ENCODE measurements around the gene JUND.

The JUND gene

DNA sequence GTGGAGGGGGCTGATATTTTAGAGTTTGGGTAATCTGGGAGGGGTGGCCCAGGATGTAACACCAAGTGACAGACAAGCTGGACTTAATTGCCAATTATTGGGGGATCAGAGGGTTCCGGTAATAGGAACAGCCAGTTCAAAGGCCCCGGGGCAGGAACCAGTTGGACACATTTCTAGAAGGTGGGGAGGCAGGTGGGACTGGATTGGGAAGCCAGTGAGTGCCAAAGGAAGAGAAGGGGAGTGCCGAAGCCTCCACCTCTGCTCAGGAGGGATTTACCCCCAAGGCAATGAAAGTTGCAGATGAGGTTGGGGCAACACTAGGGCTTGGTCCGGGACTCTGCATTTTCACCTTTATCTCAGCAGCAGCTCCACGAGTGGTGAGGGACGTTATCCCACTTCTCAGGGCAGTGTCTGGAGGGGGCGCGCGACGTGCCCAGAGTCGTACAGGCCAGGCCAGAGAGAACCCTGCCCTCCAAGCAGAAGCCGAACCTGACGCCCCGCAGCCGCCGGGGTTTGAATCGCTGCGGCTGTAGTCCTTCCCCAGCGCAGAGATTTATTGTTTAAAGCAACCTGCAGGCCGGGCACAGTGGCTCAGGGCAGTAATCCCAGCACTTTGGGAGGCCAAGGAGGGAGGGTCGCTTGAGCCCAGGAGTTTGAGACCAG is 5.7 kb upstream of the JUND start:
- H3K36me3 ChIP-seq (ENCODE audit: control insufficient read depth in 1 of 2, insufficient read depth in 2 of 2, low read length in 2 of 2) = peaks cover 0 to 3% of the 10 kb centered on the region in 2 donors
- no peaks in the 10 kb centered on the region for H3K27me3 ChIP-seq (ENCODE audit: low read depth, low read length)
- no peaks in the 10 kb centered on the region for H3K9me3 ChIP-seq (ENCODE audit: control insufficient read depth in 1 of 2, low read length in 2 of 2)
- no peak overlapping the region for H3K27ac ChIP-seq (ENCODE audit: low read length)
- no peak overlapping the region for H3K4me3 ChIP-seq (ENCODE audit: low read depth in 1 of 2, low read length in 2 of 2)
- peaks cover 7 to 18% of the 10 kb centered on the region in 2 donors for H3K4me1 ChIP-seq (ENCODE audit: control insufficient read depth in 1 of 2, insufficient read depth in 2 of 2, low read length in 2 of 2)

DNA sequence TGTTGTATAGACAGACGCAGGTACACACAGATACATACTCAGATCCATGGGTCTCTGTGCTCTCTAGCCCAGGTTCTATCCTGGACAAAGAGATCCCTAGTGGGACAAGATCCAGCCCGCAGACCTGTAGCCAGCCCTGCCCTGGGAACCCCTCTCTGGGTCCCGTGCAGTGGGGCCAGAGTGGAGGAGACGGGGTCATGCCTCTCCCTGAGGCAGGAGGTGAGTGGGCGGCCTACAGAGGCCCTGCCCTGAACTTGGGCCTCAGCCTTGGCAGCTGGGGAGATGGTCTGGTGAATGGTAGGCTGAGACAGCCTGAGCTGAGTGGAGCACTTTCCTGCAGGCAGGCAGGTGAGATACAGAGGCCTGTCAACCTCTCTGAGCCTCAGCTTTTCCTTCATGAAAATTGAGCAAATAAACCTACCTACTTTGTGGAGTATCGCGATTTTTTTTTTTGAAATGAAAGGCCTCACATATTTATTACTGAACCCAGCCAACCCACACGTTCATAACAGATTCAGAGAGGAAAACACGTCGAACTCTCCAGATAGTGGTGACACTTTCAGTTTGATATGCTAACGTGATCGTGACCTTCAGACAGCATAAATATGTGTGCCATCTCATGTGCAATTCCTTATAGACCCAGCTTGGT is 3.4 kb upstream of the JUND start:
- Histone ChIP-seq H3K4me3 (ENCODE audit: low read depth in 1 of 2, low read length in 2 of 2) (no peak overlapping the region), H3K36me3 (ENCODE audit: control insufficient read depth in 1 of 2, insufficient read depth in 2 of 2, low read length in 2 of 2) (peaks cover 0 to 5% of the 10 kb centered on the region in 2 donors), H3K9me3 (ENCODE audit: control insufficient read depth in 1 of 2, low read length in 2 of 2) (no peaks in the 10 kb centered on the region), H3K27me3 (ENCODE audit: low read depth, low read length) (no peaks in the 10 kb centered on the region), H3K4me1 (ENCODE audit: control insufficient read depth in 1 of 2, insufficient read depth in 2 of 2, low read length in 2 of 2) (peaks cover 7 to 12% of the 10 kb centered on the region in 2 donors), H3K27ac (ENCODE audit: low read length) (peak overlapping the region; percentile 49)

DNA sequence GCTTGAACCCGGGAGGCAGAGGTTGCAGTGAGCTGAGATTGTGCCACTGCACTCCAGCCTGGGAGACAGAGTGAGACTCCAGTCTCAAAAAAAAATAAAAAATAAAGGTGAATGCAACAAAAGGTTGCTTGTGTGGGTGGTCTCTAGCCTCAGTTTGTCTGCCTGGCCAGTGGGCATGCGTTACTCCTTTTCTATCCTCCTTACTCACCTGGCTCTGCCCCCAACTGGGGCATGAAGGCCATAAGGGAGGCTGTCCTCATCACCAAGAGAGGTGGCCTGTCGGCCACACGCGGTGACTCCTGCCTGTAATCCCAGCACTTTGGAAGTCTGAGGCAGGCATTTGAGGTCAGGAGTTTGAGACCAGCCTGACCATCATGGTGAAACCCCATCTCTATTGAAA is 1.9 kb upstream of the JUND start:
- H3K9me3 ChIP-seq (ENCODE audit: control insufficient read depth in 1 of 2, low read length in 2 of 2) = no peaks in the 10 kb centered on the region
- H3K36me3 ChIP-seq (ENCODE audit: control insufficient read depth in 1 of 2, insufficient read depth in 2 of 2, low read length in 2 of 2) = peaks cover 7 to 16% of the 10 kb centered on the region in 2 donors
- peaks cover 14 to 22% of the 10 kb centered on the region in 2 donors for H3K4me1 ChIP-seq (ENCODE audit: control insufficient read depth in 1 of 2, insufficient read depth in 2 of 2, low read length in 2 of 2)
- H3K27me3 ChIP-seq (ENCODE audit: low read depth, low read length) = no peaks in the 10 kb centered on the region
- H3K27ac ChIP-seq (ENCODE audit: low read length) = no peak overlapping the region
- no peak overlapping the region for H3K4me3 ChIP-seq (ENCODE audit: low read depth in 1 of 2, low read length in 2 of 2)

DNA sequence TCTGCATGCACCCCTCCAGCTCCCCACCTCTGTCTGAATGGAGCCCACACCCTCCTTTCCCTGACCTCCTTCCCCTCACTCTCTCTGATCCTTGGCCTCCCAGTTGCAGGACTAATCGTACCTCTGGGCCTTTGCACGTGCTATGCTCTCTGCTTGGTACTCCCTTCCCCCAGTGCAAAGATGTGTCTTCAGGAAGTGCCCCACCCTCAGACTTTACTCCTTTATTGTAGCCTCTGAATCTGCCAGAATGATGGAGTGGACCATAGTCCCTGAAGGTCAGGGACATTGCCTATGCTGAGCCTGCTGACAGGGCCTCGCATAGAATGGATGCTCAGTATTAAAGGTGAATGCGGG is 1.3 kb upstream of the JUND start:
- H3K36me3 ChIP-seq (ENCODE audit: control insufficient read depth in 1 of 2, insufficient read depth in 2 of 2, low read length in 2 of 2) = peaks cover 11 to 16% of the 10 kb centered on the region in 2 donors
- no peaks in the 10 kb centered on the region for H3K9me3 ChIP-seq (ENCODE audit: control insufficient read depth in 1 of 2, low read length in 2 of 2)
- H3K27me3 ChIP-seq (ENCODE audit: low read depth, low read length) = no peaks in the 10 kb centered on the region
- H3K4me1 ChIP-seq (ENCODE audit: control insufficient read depth in 1 of 2, insufficient read depth in 2 of 2, low read length in 2 of 2) = peaks cover 18 to 28% of the 10 kb centered on the region in 2 donors
- peak overlapping the region; percentile 51 to 56 for H3K4me3 ChIP-seq (ENCODE audit: low read depth in 1 of 2, low read length in 2 of 2)
- H3K27ac ChIP-seq (ENCODE audit: low read length) = peak overlapping the region; percentile 99

DNA sequence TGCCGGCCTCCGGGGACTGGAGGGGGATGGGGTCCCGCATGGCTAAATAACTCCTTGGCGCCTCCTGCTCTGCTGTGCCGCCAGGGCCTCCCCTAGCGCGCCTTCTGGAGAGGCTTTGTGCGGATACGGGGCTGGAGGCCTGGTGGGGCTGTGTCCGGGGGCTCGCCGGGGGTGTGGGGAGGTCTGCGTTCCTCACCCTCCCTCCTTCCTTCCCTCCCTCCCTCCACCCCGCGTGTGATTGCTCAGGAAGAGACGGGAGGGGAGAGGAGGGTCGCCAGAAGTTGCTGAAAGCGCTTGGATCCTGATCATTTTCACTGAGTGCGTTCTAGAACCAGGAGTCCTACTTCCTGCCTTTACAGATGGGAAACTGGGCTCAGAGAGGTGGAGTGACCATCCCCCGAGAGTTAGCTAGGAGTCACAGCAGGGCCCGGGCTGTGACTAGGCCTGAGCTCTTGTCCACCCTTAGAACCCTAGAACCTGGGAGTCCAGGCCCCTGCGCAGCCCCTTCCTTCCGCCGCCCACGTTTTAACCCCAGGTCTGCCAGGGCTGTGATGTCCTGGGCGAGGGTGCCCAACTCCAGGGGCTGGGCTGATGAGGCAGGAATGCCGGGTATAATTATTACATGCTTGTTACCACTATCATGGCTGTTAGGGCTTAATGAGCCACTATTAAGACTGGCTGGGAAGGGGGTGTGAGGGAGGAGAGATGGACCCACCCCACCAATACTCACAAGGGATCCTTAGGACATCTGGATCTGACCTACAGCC is 782 bp upstream of the JUND start:
- Histone ChIP-seq H3K9me3 (ENCODE audit: control insufficient read depth in 1 of 2, low read length in 2 of 2) (no peaks in the 10 kb centered on the region), H3K36me3 (ENCODE audit: control insufficient read depth in 1 of 2, insufficient read depth in 2 of 2, low read length in 2 of 2) (peaks cover 11 to 16% of the 10 kb centered on the region in 2 donors), H3K27ac (ENCODE audit: low read length) (peak overlapping the region; percentile 99), H3K4me1 (ENCODE audit: control insufficient read depth in 1 of 2, insufficient read depth in 2 of 2, low read length in 2 of 2) (peaks cover 18 to 33% of the 10 kb centered on the region in 2 donors), H3K4me3 (ENCODE audit: low read depth in 1 of 2, low read length in 2 of 2) (peak overlapping the region; percentile 51 to 56), H3K27me3 (ENCODE audit: low read depth, low read length) (no peaks in the 10 kb centered on the region)

DNA sequence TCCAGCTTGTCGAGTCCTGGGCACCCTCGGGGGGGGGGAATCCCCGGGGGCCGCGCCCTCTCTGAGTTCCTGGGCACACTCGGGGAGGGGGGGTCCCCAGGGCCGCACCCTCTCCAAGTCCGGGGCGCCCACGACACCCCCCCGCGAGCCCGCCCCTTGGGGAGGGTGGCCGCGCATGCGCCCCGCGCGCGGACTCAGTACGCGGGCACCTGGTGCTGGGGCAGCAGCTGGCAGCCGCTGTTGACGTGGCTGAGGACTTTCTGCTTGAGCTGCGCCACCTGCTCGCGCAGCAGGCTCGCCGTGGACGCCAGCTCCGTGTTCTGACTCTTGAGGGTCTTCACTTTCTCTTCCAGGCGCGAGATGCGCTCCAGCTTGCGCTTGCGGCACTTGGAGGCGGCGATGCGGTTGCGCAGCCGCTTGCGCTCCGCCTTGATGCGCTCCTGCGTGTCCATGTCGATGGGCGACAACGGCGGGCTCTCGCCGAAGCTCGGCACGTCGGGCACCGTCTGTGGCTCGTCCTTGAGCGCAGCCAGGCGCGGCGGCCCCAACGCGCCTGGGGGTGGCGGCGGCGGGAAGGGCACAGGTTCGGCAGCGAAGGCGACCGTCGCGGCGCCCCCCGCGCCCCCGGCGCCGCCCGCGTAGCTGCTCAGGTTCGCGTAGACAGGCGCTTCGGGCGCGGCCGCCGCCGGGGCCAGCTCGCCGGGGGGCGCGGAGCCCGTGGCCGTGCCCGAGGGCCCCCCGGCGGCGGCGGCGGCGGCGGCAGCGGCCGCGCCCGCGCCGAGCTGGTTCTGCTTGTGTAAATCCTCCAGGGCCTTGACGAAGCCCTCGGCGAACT is 958 bp downstream of the JUND start:
- Histone ChIP-seq H3K36me3 (ENCODE audit: control insufficient read depth in 1 of 2, insufficient read depth in 2 of 2, low read length in 2 of 2) (peaks cover 12 to 16% of the 10 kb centered on the region in 2 donors), H3K27me3 (ENCODE audit: low read depth, low read length) (no peaks in the 10 kb centered on the region), H3K4me1 (ENCODE audit: control insufficient read depth in 1 of 2, insufficient read depth in 2 of 2, low read length in 2 of 2) (peaks cover 22 to 48% of the 10 kb centered on the region in 2 donors), H3K4me3 (ENCODE audit: low read depth in 1 of 2, low read length in 2 of 2) (peak overlapping the region; percentile 84 to 98), H3K9me3 (ENCODE audit: control insufficient read depth in 1 of 2, low read length in 2 of 2) (no peaks in the 10 kb centered on the region), H3K27ac (ENCODE audit: low read length) (peak overlapping the region; percentile 99)

DNA sequence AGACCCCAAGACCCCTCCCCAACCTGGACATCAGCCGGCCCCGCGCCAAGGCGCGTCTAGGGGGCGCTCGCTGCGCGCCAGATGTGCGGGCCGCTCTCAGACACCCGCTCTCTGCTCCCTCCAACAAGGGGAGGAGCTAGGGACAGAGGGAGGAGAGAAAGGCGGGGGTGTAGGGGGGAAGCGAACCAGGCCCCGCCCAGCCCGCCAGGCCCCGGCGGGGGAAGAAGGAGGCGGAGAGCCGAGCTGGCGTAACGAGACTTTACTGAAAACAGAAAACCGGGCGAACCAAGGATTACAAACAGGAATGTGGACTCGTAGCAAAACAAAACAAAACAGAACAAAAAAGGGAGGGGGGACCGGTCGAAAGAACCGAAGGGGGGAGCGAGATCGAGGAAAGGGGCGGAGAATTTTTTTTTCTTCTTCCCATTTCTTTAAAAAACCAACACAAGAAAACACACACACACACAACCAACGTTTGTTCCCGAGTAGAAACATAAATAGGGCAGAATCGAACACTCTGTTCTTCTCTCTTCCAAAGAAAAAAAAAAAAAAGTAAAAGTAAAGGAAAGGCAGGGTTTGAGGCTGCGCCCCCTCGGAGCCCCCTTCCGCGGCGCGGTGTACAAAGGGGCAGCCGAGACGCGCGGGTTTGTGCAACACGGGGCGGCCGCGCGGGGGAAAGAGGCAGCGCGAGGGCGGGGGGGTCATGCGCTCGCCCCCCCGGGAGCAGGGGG is 1.7 kb downstream of the JUND start:
- H3K9me3 ChIP-seq (ENCODE audit: control insufficient read depth in 1 of 2, low read length in 2 of 2) = no peaks in the 10 kb centered on the region
- H3K27me3 ChIP-seq (ENCODE audit: low read depth, low read length) = no peaks in the 10 kb centered on the region
- H3K4me1 ChIP-seq (ENCODE audit: control insufficient read depth in 1 of 2, insufficient read depth in 2 of 2, low read length in 2 of 2) = peaks cover 26 to 55% of the 10 kb centered on the region in 2 donors
- peak overlapping the region; percentile 99 for H3K27ac ChIP-seq (ENCODE audit: low read length)
- peaks cover 14 to 16% of the 10 kb centered on the region in 2 donors for H3K36me3 ChIP-seq (ENCODE audit: control insufficient read depth in 1 of 2, insufficient read depth in 2 of 2, low read length in 2 of 2)
- peak overlapping the region; percentile 84 to 98 for H3K4me3 ChIP-seq (ENCODE audit: low read depth in 1 of 2, low read length in 2 of 2)

DNA sequence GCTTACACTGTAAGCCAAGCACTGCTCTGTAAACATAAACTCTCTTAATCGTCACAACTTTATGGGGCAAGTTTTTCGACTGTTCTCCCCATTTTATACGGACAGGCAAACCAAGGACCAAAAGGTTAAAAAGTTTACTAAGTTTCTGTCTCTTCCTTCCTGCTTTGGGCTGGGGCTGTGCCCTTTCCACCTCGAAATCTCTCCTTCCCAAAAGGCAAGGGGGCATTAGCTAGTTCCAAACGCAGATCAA is 2.2 kb downstream of the JUND start:
- Histone ChIP-seq H3K27me3 (ENCODE audit: low read depth, low read length) (no peaks in the 10 kb centered on the region), H3K4me3 (ENCODE audit: low read depth in 1 of 2, low read length in 2 of 2) (peak overlapping the region; percentile 84 to 98), H3K36me3 (ENCODE audit: control insufficient read depth in 1 of 2, insufficient read depth in 2 of 2, low read length in 2 of 2) (peaks cover 14 to 16% of the 10 kb centered on the region in 2 donors), H3K4me1 (ENCODE audit: control insufficient read depth in 1 of 2, insufficient read depth in 2 of 2, low read length in 2 of 2) (peaks cover 29 to 60% of the 10 kb centered on the region in 2 donors), H3K27ac (ENCODE audit: low read length) (peak overlapping the region; percentile 99), H3K9me3 (ENCODE audit: control insufficient read depth in 1 of 2, low read length in 2 of 2) (no peaks in the 10 kb centered on the region)

DNA sequence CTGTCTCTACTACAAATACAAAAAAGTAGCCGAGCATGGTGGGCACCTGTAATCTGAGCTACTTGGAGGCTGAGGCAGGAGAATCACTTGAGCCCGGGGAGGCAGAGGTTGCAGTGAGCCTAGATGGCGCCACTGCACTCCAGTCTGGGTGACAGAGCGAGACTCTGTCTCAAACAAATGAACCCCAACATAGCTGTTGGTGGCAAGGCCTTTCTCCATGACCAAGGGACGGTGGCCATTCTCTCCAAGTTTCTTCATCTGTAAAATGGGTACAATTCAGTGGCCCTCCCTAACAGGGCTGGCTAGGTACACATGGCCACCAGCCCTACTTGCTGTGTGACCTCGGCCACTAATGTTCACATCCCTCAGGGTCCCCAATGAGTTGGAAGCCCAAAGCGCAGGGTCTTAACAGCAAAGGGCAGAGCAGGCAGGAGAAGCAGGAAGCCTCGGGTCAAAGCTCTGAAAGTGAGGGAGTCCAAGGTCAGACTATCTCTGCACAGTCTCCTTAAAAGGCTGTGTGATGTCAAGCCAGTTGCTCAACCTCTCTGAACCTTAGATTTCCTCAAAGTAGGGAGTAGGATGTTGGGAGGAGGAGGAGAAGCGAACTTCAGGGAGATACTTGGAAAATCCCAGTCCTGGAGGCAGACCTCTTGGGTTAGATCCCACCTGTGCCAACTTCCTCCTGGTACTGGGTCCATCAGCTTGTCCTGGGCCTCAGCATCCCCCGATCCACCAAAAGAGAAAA is 2.7 kb downstream of the JUND start:
- Histone ChIP-seq H3K36me3 (ENCODE audit: control insufficient read depth in 1 of 2, insufficient read depth in 2 of 2, low read length in 2 of 2) (peaks cover 14 to 16% of the 10 kb centered on the region in 2 donors), H3K27ac (ENCODE audit: low read length) (peak overlapping the region; percentile 99), H3K4me3 (ENCODE audit: low read depth in 1 of 2, low read length in 2 of 2) (peak overlapping the region; percentile 84 to 98), H3K9me3 (ENCODE audit: control insufficient read depth in 1 of 2, low read length in 2 of 2) (no peaks in the 10 kb centered on the region), H3K4me1 (ENCODE audit: control insufficient read depth in 1 of 2, insufficient read depth in 2 of 2, low read length in 2 of 2) (peaks cover 29 to 61% of the 10 kb centered on the region in 2 donors), H3K27me3 (ENCODE audit: low read depth, low read length) (no peaks in the 10 kb centered on the region)

DNA sequence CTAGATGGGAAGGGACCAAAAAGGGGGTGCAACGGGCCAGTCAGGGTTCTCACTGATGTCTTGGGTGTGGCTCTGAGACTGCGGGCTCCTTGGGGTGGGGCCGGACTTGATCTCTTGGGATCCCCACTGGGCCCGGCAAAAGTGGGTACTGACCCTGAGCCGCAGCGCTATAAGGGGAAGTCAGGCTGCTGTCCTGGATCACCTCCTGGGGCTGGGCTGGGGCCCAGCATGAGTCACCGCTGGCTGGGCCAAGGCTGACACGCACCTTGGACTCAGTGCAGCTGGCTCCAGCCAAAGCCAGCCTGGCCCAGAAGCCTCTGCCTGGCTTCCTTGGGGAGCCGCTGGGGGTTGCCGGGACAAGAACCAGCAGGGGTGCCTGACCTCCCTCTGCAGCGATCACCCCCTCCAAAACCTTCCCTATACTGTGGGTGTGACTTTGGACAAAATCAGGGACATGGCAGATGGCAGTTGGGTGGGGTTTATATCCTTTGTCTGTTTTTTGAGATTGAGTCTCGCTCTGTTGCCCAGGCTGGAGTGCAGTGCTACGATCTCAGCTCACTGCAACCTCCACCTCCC is 6.6 kb downstream of the JUND start:
- Histone ChIP-seq H3K4me1 (ENCODE audit: control insufficient read depth in 1 of 2, insufficient read depth in 2 of 2, low read length in 2 of 2) (peaks cover 22 to 49% of the 10 kb centered on the region in 2 donors), H3K4me3 (ENCODE audit: low read depth in 1 of 2, low read length in 2 of 2) (peak overlapping the region in 1 of 2 donors; percentile 37), H3K36me3 (ENCODE audit: control insufficient read depth in 1 of 2, insufficient read depth in 2 of 2, low read length in 2 of 2) (peaks cover 11 to 14% of the 10 kb centered on the region in 2 donors), H3K27ac (ENCODE audit: low read length) (peak overlapping the region; percentile 80), H3K27me3 (ENCODE audit: low read depth, low read length) (no peaks in the 10 kb centered on the region), H3K9me3 (ENCODE audit: control insufficient read depth in 1 of 2, low read length in 2 of 2) (no peaks in the 10 kb centered on the region)
